ENCODE measurements around the gene ZNF273.
"Not testable (repeated sequence)": the region's sequence is repeated elsewhere in the genome, so short reads cannot be mapped to it uniquely, and the experiment has no call there.

GRCh38 chr7:64891363-64892081 lies 11.6 kb upstream of the ZNF273 start:
- TF ChIP-seq CTCF, POLR2A (IDR thresholded peaks at IDR 0.05): not testable (repeated sequence)

Data from right lobe of liver (tissue), 4 donors.